Measurements from ENCODE around the gene CELA2B. TPM values are rescaled to one million over a fixed set of nuclear protein-coding genes. Genes with fewer than 3 reads are reported as not detected.

Gene CELA2B
- total and polyA plus RNA-seq, 2 donors (not counting 1 experiment from before 2014, with no cell fraction given), result not detected

DNA sequence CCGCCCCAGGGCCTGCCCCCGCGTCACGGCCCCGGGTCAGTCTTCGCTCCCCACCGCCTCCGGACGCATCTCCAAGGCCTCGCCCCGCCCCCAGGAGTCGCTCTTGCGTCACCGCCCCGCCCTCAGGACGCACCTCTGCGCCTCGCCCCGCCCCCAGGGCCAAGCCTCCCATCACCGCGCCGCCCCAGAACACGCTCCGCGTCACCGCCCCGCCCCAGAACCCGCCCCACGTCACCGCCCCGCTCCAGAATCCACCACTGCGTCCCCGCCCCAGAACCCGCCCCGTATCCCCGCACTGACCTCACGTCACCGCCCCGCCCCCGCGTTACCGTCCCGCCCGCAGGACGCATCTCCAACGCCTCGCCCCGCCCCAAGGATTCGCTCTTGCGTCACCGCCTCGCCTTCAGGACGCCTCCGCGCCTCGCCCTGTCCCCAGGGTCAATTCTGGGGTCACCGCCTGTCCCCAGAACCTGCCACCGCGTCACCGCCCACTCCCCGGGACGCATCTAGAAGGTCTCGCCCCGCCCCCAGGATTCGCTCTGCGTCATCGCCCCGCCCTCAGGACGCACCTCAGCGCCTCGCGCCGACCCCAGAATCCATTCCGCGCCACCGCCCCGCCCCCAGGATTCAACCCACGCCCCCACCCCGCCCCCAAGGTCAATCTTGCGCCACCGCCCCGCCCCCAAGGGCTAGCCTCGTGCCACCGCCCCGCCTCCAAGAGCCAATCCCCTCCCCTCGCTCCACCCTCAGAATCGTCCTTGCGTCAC, 48.6 kb downstream of the CELA2B start:
- Histone ChIP-seq H3K79me2 (ENCODE audit: control insufficient read depth, insufficient read depth, low read length) (peaks cover 14% of the 10 kb centered on the region), H3K9ac (ENCODE audit: insufficient read depth, low read length) (peak overlapping the region; percentile 96), H3K9me3 (ENCODE audit: control insufficient read depth, insufficient read depth, low read depth, low read length) (no peaks in the 10 kb centered on the region), H4K20me1 (ENCODE audit: control insufficient read depth, extremely low read depth, insufficient read depth, low read length) (no peaks in the 10 kb centered on the region), H3K27me3 (ENCODE audit: control insufficient read depth, insufficient read depth, low read length) (no peaks in the 10 kb centered on the region), H3K36me3 (ENCODE audit: control insufficient read depth, insufficient read depth, low read length) (no peaks in the 10 kb centered on the region), H3K4me1 (ENCODE audit: control insufficient read depth, extremely low read depth, insufficient read depth, low read length) (peaks cover 17% of the 10 kb centered on the region), H2AFZ (ENCODE audit: low read length) (peak overlapping the region; percentile 71), H3K4me3 (replicated peaks in 1 of 4; ENCODE audit: control extremely low read depth in 1 of 4, insufficient read depth in 1 of 4, low read depth in 3 of 4, low read length in 4 of 4) (peak overlapping the region; percentile 50 to 81 (median 65)), H3K27ac (ENCODE audit: insufficient read depth, low read length) (peak overlapping the region; percentile 99), H3K4me2 (ENCODE audit: extremely low read depth, insufficient read depth, low read length) (peak overlapping the region; percentile 33)
- TF ChIP-seq CTCF (conservative IDR thresholded peaks at IDR 0.05 in 1 of 2, IDR thresholded peaks at IDR 0.05 in 1 of 2; ENCODE audit: low read depth in 1 of 2, low read length in 2 of 2), result no peak
- TF ChIP-seq EZH2 (IDR thresholded peaks at IDR 0.05; ENCODE audit: low read length, missing control alignments), result no peak
- peak; percentile 95 to 99 for DNase-seq (ENCODE audit: low read depth in 2 of 2)

- Histone ChIP-seq H3K27me3 (ENCODE audit: control insufficient read depth, insufficient read depth, low read length) (no peaks in the 10 kb centered on the region), H3K4me2 (ENCODE audit: extremely low read depth, insufficient read depth, low read length) (peak overlapping the region; percentile 53), H3K9me3 (ENCODE audit: control insufficient read depth, insufficient read depth, low read depth, low read length) (no peaks in the 10 kb centered on the region), H3K4me3 (replicated peaks in 1 of 4; ENCODE audit: control extremely low read depth in 1 of 4, insufficient read depth in 1 of 4, low read depth in 3 of 4, low read length in 4 of 4) (peak overlapping the region; percentile 66 to 79 (median 69)), H4K20me1 (ENCODE audit: control insufficient read depth, extremely low read depth, insufficient read depth, low read length) (no peaks in the 10 kb centered on the region), H3K36me3 (ENCODE audit: control insufficient read depth, insufficient read depth, low read length) (no peaks in the 10 kb centered on the region), H3K27ac (ENCODE audit: insufficient read depth, low read length) (peak overlapping the region; percentile 78), H3K79me2 (ENCODE audit: control insufficient read depth, insufficient read depth, low read length) (peaks cover 14% of the 10 kb centered on the region), H3K4me1 (ENCODE audit: control insufficient read depth, extremely low read depth, insufficient read depth, low read length) (peaks cover 17% of the 10 kb centered on the region), H2AFZ (ENCODE audit: low read length) (peak overlapping the region; percentile 94), H3K9ac (ENCODE audit: insufficient read depth, low read length) (peak overlapping the region; percentile 44)
- TF ChIP-seq EZH2 (IDR thresholded peaks at IDR 0.05; ENCODE audit: low read length, missing control alignments), result no peak
- TF ChIP-seq CTCF (conservative IDR thresholded peaks at IDR 0.05 in 1 of 2, IDR thresholded peaks at IDR 0.05 in 1 of 2; ENCODE audit: low read depth in 1 of 2, low read length in 2 of 2), result no peak
- peak in 1 of 2 donors; percentile 1 for DNase-seq (ENCODE audit: low read depth in 2 of 2)
Measured at GRCh38 chr1:15525050-15526020, 49.4 kb downstream of the CELA2B start.

DNA sequence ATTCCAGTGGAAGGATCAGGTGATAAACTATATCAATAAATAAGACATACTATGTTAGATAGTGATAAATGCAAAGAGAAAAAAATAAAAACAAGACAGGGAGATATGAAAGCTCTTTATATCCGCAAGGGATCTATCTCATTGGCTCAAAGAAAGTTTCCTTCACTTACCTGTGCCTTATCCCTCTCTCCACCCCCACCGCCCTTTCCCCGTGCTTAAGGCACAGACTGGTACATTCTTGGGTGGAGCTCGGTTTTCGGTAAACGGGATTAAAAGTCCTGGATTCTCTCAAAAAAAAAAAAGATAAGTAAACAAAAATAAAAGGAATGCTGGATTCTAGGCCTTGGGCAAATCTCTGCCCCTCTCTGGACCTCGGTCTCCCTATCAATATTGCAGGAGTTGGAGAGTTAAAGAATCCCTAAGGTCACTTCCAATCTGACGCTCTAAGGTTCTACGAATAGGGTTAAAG, 50.2 kb downstream of the CELA2B start:
- Histone ChIP-seq H3K36me3 (ENCODE audit: control insufficient read depth, insufficient read depth, low read length) (peaks cover 2% of the 10 kb centered on the region), H3K9me3 (ENCODE audit: control insufficient read depth, insufficient read depth, low read depth, low read length) (no peaks in the 10 kb centered on the region), H3K27me3 (ENCODE audit: control insufficient read depth, insufficient read depth, low read length) (no peaks in the 10 kb centered on the region), H3K4me1 (ENCODE audit: control insufficient read depth, extremely low read depth, insufficient read depth, low read length) (peaks cover 17% of the 10 kb centered on the region), H3K4me3 (replicated peaks in 1 of 4; ENCODE audit: control extremely low read depth in 1 of 4, insufficient read depth in 1 of 4, low read depth in 3 of 4, low read length in 4 of 4) (peak overlapping the region; percentile 66 to 79 (median 69)), H2AFZ (ENCODE audit: low read length) (peak overlapping the region; percentile 94), H3K9ac (ENCODE audit: insufficient read depth, low read length) (no peak overlapping the region), H3K79me2 (ENCODE audit: control insufficient read depth, insufficient read depth, low read length) (peaks cover 14% of the 10 kb centered on the region), H3K27ac (ENCODE audit: insufficient read depth, low read length) (peak overlapping the region; percentile 78), H4K20me1 (ENCODE audit: control insufficient read depth, extremely low read depth, insufficient read depth, low read length) (no peaks in the 10 kb centered on the region), H3K4me2 (ENCODE audit: extremely low read depth, insufficient read depth, low read length) (peak overlapping the region; percentile 53)
- no peak for DNase-seq (ENCODE audit: low read depth in 2 of 2)
- no peak for TF ChIP-seq EZH2 (IDR thresholded peaks at IDR 0.05; ENCODE audit: low read length, missing control alignments)
- TF ChIP-seq CTCF (conservative IDR thresholded peaks at IDR 0.05 in 1 of 2, IDR thresholded peaks at IDR 0.05 in 1 of 2; ENCODE audit: low read depth in 1 of 2, low read length in 2 of 2), result no peak

Measured in fibroblast of lung (primary cell).